VCaP (cell line): ENCODE results near the gene SKAP2.

Source experiments
- H3K27ac ChIP-seq: fragments of 450-650 bp; 2 replicates; pipeline ENCODE4 v1.5.1; 2017
- TF ChIP-seq, protein P1 (sequence below): fragments of 450-650 bp; conservative IDR thresholded peaks from 2 replicates; pipeline ENCODE4 v1.5.1; 2017; ENCODE audit warnings: mild to moderate bottlenecking, moderate library complexity

Gene SKAP2

DNA sequence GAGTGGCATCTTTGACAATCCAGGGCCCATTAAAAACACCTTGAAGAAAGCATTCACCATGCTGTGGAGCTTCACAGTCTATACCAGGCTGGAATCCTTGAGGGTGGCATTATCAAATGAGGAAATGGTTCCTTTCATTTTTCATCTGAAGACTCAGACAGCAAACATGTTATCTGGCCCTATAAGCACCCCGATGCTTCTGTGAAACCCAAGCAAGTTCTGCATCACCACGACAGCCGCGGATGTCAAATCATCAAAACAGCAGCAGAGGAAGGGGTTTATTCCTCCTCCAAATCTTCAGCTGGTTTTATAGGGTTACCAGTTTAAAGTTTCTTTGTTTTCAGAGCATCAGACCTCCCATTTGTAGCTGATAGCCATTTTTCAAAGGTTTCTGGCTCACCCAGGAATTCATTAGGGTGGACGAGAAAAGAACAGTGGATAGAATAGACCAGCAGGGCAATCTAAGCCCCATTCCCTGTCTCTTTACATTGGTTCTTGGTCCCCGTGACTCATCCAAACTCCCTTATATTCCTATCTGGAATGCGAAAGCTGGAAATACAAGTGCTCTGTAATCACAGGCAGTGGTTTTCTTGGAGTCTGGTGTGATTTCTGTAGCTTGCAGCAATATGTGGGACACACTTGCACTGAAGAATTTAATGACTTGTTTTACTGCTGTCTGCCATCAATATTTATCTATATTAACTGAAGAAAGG, 217.9 kb downstream of the SKAP2 start:
- H3K27ac ChIP-seq: no peak overlapping the region
- TF ChIP-seq, protein P1, sequence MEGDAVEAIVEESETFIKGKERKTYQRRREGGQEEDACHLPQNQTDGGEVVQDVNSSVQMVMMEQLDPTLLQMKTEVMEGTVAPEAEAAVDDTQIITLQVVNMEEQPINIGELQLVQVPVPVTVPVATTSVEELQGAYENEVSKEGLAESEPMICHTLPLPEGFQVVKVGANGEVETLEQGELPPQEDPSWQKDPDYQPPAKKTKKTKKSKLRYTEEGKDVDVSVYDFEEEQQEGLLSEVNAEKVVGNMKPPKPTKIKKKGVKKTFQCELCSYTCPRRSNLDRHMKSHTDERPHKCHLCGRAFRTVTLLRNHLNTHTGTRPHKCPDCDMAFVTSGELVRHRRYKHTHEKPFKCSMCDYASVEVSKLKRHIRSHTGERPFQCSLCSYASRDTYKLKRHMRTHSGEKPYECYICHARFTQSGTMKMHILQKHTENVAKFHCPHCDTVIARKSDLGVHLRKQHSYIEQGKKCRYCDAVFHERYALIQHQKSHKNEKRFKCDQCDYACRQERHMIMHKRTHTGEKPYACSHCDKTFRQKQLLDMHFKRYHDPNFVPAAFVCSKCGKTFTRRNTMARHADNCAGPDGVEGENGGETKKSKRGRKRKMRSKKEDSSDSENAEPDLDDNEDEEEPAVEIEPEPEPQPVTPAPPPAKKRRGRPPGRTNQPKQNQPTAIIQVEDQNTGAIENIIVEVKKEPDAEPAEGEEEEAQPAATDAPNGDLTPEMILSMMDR: no peak

DNA sequence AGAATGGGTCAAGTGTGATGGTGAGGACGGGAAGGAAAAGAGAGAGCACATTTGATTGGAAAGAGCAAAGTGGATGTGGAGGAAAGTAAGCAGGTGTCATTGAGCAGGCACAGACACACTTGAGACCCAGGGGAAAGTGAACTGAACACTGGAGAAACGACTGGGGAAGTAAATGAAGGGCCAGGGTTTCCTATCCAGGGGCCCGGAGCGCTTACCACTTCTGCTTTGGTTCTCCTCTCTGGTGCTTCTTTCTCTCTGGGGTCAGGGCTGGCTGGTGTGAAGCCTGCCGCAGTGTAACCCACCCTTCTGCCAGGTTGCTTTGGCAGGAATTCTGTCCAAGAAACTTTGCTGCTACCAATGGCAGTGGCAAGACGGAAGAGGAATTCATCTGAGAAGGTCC, 219.3 kb downstream of the SKAP2 start:
- TF ChIP-seq, protein P1: no peak
- no peak overlapping the region for H3K27ac ChIP-seq

DNA sequence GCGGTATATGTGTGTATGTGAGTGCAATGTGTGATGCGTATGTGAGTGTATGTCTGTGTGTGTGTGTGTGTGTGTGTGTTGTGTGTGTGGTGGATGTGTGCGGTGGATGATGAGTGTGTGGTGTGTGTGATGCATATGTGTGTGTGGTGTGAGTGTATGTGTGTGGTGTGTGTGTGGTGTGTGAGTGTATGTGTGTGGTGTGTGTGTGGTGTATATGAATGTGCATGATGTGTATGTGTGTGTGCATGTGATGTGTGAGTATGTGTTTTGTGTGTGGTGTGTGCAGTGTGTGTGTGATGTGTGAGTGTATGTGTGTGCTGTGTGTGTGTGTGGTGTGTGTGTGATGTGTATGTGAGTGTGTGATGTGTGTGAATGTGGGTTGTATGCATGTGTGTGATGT, 222.0 kb downstream of the SKAP2 start:
- TF ChIP-seq, protein P1: no peak
- no peak overlapping the region for H3K27ac ChIP-seq

DNA sequence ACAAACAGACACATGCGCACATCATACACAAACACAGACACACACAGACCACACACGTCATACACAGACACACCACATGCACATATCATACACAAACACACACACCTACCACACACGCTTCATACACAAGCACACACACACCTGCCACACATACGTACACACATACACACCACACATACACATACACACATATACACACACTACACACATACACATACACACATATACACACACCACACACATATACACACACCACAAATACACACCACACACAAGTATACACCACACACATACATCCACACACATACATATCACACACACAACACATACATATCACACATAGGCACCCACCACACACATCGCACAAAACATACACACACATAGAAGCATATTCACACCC, 224.7 kb downstream of the SKAP2 start:
- H3K27ac ChIP-seq: no peak overlapping the region
- TF ChIP-seq, protein P1: no peak

DNA sequence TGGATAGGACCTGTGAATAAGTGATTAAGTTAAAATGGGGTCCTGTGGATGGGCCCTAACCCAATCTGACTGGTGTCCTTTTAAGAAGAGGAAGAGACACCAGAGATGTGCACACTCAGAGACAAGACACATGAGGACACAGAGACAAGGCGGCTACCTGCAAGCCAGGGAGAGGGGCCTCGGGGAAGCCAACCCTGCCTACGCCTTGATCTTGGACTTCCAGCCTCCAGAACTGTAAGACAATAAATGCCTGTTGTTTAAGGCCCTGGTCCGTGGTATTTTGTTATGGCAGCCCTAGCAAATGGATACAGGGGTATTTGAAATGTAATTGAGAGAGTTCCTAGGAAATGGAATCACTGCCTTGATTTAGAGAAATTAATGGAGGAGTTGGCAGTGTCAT, 225.3 kb downstream of the SKAP2 start:
- no peak overlapping the region for H3K27ac ChIP-seq
- TF ChIP-seq, protein P1: no peak

DNA sequence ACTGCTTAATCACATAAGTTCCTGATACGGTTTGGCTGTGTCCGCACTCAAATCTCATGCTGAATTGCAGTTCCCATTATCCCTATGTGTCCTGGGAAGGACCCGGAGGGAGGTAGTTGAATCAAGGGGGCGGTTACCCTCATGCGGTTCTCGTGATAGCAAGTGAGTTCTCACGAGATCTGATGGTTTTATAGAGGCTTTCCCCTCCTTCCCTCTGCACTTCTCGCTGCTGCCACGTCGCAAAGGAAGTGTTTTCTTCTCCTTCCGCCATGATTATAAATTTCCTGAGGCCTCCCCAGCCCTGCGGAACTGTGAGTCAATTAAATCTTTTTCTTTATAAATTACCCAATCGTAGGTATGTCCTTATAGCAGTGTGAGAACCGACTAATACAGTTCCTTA, 226.2 kb downstream of the SKAP2 start:
- TF ChIP-seq, protein P1: no peak
- H3K27ac ChIP-seq: no peak overlapping the region

DNA sequence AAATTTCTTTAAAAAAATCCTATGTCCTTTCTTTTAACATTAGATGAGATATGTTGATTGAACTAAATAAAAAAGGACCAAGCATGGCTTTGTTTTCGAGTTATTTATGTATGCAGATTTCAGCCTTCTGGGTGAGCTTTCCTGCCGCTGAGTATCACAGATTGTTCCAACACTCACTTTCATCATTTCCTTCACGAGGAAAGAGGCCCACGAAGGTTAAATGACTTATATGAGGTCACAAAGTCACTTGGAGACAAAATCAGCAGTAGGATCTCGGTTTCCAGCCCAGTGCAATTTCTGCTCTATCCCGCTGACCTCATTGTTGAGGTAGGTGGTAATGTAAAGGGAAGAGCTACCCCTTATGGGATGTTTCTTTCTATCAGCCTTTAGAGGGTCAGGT, 226.8 kb downstream of the SKAP2 start:
- TF ChIP-seq, protein P1: no peak
- no peak overlapping the region for H3K27ac ChIP-seq
